Body of pancreas (tissue), 4 donors: Measurements from ENCODE around the gene SLC35F4.

Source experiments
- CTCF ChIP-seq, 7 experiments: fragments of 450-650 bp in 4 of 7; fragments of 200-600 bp in 3 of 7; sonication (generic) in 3 of 7; IDR thresholded peaks; one replicate each; pipeline ENCODE4 v1.5.1; 2016 to 2019; ENCODE audit warnings: antibody characterized with exemption in 7 of 7
- POLR2A ChIP-seq, 3 donors: fragments of 450-650 bp; IDR thresholded peaks; one replicate each; pipeline ENCODE4 v1.6.1; 2016; ENCODE audit warnings: antibody characterized with exemption in 3 of 3, mild to moderate bottlenecking in 2 of 3

GRCh38 chr14:57657487-57657886 lies 208.4 kb downstream of the SLC35F4 start:
- TF ChIP-seq CTCF (IDR thresholded peaks at IDR 0.05), result no peak
- TF ChIP-seq POLR2A (IDR thresholded peaks at IDR 0.05), result no peak
